Loucy (cell line): ENCODE data around the gene OR2V1.
A peak's percentile ranks its signal among the peaks of the same experiment; 100 is the strongest.
"Not testable (repeated sequence)": the region's sequence is repeated elsewhere in the genome, so short reads cannot be mapped to it uniquely, and the experiment has no call there.

Source experiments
- H2AFZ ChIP-seq: fragments of 200-600 bp; sonication (generic); 2 replicates; pipeline ENCODE4 v1.6.0; 2016; ENCODE audit warnings: antibody characterized with exemption, mild to moderate bottlenecking, low read length, moderate library complexity
- H3F3A ChIP-seq: fragments of 200-600 bp; 2 replicates; pipeline ENCODE4 v1.6.0; 2016; ENCODE audit warnings: antibody characterized with exemption, low read depth, mild to moderate bottlenecking
- H3K27me3 ChIP-seq: fragments of 200-600 bp; sonication (generic); 2 replicates; pipeline ENCODE4 v1.6.1; 2014; ENCODE audit warnings: low read length, mild to moderate bottlenecking; ENCODE audit not compliant: insufficient read depth, poor library complexity, severe bottlenecking
- H3K36me3 ChIP-seq: fragments of 200-600 bp; sonication (generic); 2 replicates; pipeline ENCODE4 v1.6.1; 2016; ENCODE audit warnings: low read length; ENCODE audit not compliant: insufficient read depth
- H3K4me1 ChIP-seq: fragments of 200-600 bp; sonication (generic); 2 replicates; pipeline ENCODE4 v1.5.1; 2014; ENCODE audit warnings: low read length, mild to moderate bottlenecking; ENCODE audit not compliant: insufficient read depth, poor library complexity, severe bottlenecking
- H3K4me2 ChIP-seq: fragments of 200-600 bp; sonication (generic); 2 replicates; pipeline ENCODE4 v1.6.0; 2014; ENCODE audit warnings: antibody characterized with exemption, low read length, low read depth, mild to moderate bottlenecking; ENCODE audit not compliant: poor library complexity, severe bottlenecking
- H3K4me3 ChIP-seq: fragments of 200-600 bp; sonication (generic); 2 replicates; pipeline ENCODE4 v1.5.1; 2014; ENCODE audit warnings: low read length, mild to moderate bottlenecking, mixed read lengths; ENCODE audit not compliant: poor library complexity, severe bottlenecking
- H3K79me2 ChIP-seq: fragments of 200-600 bp; sonication (generic); 2 replicates; pipeline ENCODE4 v1.6.1; 2014; ENCODE audit warnings: low read length; ENCODE audit not compliant: insufficient read depth
- H3K9ac ChIP-seq: fragments of 200-600 bp; sonication (generic); 2 replicates; pipeline ENCODE4 v1.6.0; 2014; ENCODE audit warnings: mild to moderate bottlenecking, low read depth, low read length, moderate library complexity; ENCODE audit not compliant: poor library complexity, severe bottlenecking
- H3K9me2 ChIP-seq: fragments of 200-600 bp; sonication (generic); replicated peaks from 2 replicates; pipeline ENCODE4 v1.6.1; 2016; ENCODE audit warnings: low read depth, low read length, mixed read lengths
- H3K9me3 ChIP-seq: fragments of 200-600 bp; sonication (generic); 2 replicates; pipeline ENCODE4 v1.6.1; 2014; ENCODE audit warnings: mild to moderate bottlenecking, antibody characterized with exemption, low read length, low read depth; ENCODE audit not compliant: insufficient read depth
- H4K20me1 ChIP-seq: fragments of 200-600 bp; sonication (generic); 2 replicates; pipeline ENCODE4 v1.6.0; 2014; ENCODE audit warnings: antibody characterized with exemption, low read length, mild to moderate bottlenecking; ENCODE audit not compliant: insufficient read depth, poor library complexity, severe bottlenecking
- EZH2phosphoT487 ChIP-seq: fragments of 200-600 bp; IDR thresholded peaks from 2 replicates; pipeline ENCODE4 v1.6.1; 2018; ENCODE audit warnings: antibody characterized with exemption, mild to moderate bottlenecking, moderate library complexity, borderline replicate concordance
- TF ChIP-seq, protein P1 (sequence below): fragments of 200-600 bp; sonication (generic); conservative IDR thresholded peaks from 2 replicates; pipeline ENCODE4 v1.5.1; 2014; ENCODE audit warnings: mild to moderate bottlenecking, antibody characterized with exemption, low read length

The OR2V1 gene

GRCh38 chr5:181130832-181131496 lies at the start of gene OR2V1:
OR2V1 (minus strand) TSS chr5:181131169; CDS start chr5:181125304, 5,865 bp downstream.
- Histone ChIP-seq H3K4me2 (peak within 1 kb of the TSS; percentile 67), H3K9me2 (no peaks in the 10 kb centered on the region), H3K4me1 (peaks cover 4% of the 10 kb centered on the region)

GRCh38 chr5:181177559-181177958 lies 46.6 kb upstream of the OR2V1 start:
- not testable (repeated sequence) for H3K36me3 ChIP-seq, H3K9me2 ChIP-seq, H2AFZ ChIP-seq, H3K4me2 ChIP-seq, H3K4me1 ChIP-seq, H3K9ac ChIP-seq, H3K9me3 ChIP-seq, H3K27me3 ChIP-seq, H3F3A ChIP-seq, H3K4me3 ChIP-seq, H4K20me1 ChIP-seq, H3K79me2 ChIP-seq

More at GRCh38 chr5:181130832-181131496, at the start of gene OR2V1:
- H3K4me3 ChIP-seq: no peak within 1 kb of the TSS
- H4K20me1 ChIP-seq: no peaks in the 10 kb centered on the region
- no peaks in the 10 kb centered on the region for H3K36me3 ChIP-seq
- no peak within 1 kb of the TSS for H2AFZ ChIP-seq
- TF ChIP-seq EZH2phosphoT487: no peak
- TF ChIP-seq, protein P1, sequence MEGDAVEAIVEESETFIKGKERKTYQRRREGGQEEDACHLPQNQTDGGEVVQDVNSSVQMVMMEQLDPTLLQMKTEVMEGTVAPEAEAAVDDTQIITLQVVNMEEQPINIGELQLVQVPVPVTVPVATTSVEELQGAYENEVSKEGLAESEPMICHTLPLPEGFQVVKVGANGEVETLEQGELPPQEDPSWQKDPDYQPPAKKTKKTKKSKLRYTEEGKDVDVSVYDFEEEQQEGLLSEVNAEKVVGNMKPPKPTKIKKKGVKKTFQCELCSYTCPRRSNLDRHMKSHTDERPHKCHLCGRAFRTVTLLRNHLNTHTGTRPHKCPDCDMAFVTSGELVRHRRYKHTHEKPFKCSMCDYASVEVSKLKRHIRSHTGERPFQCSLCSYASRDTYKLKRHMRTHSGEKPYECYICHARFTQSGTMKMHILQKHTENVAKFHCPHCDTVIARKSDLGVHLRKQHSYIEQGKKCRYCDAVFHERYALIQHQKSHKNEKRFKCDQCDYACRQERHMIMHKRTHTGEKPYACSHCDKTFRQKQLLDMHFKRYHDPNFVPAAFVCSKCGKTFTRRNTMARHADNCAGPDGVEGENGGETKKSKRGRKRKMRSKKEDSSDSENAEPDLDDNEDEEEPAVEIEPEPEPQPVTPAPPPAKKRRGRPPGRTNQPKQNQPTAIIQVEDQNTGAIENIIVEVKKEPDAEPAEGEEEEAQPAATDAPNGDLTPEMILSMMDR: no peak
- H3K27me3 ChIP-seq: no peaks in the 10 kb centered on the region
- H3K9ac ChIP-seq: no peak within 1 kb of the TSS
- H3F3A ChIP-seq: no peaks in the 10 kb centered on the region
- H3K79me2 ChIP-seq: no peaks in the 10 kb centered on the region
- no peaks in the 10 kb centered on the region for H3K9me3 ChIP-seq

GRCh38 chr5:181176254-181176952 lies 45.4 kb upstream of the OR2V1 start:
- H3K9ac ChIP-seq: no peak overlapping the region
- TF ChIP-seq EZH2phosphoT487: no peak
- TF ChIP-seq, protein P1: no peak
- no peaks in the 10 kb centered on the region for H3K9me2 ChIP-seq
- H3K4me3 ChIP-seq: no peak overlapping the region
- H2AFZ ChIP-seq: no peak overlapping the region
- H3K27me3 ChIP-seq: no peaks in the 10 kb centered on the region
- H3K79me2 ChIP-seq: no peaks in the 10 kb centered on the region
- H3K4me1 ChIP-seq: no peaks in the 10 kb centered on the region
- no peaks in the 10 kb centered on the region for H3F3A ChIP-seq
- H3K4me2 ChIP-seq: no peak overlapping the region
- H3K9me3 ChIP-seq: no peaks in the 10 kb centered on the region
- H3K36me3 ChIP-seq: no peaks in the 10 kb centered on the region
- no peaks in the 10 kb centered on the region for H4K20me1 ChIP-seq
